H9 (cell line): ENCODE measurements around the gene ANO10. TPM values are rescaled to one million over a fixed set of nuclear protein-coding genes. Genes with fewer than 3 reads are reported as not detected.
"Not testable (repeated sequence)": the region's sequence is repeated elsewhere in the genome, so short reads cannot be mapped to it uniquely, and the experiment has no call there.

Experiments used
- DNase-seq: peaks from one replicate; pipeline ENCODE4 v3.0.0-alpha.2; 2017
- H2AFZ ChIP-seq: one replicate; pipeline ENCODE4 v1.6.1; 2013; ENCODE audit warnings: mild to moderate bottlenecking, low read length, control low read depth, moderate library complexity
- H2AK5ac ChIP-seq: 2 replicates; pipeline ENCODE4 v1.6.1; 2013; ENCODE audit warnings: low read length, control low read depth, mixed read lengths; ENCODE audit not compliant: insufficient read length
- H2BK120ac ChIP-seq: one replicate; pipeline ENCODE4 v1.6.1; 2013; ENCODE audit warnings: low read depth, mild to moderate bottlenecking, low read length, control low read depth, inconsistent platforms; ENCODE audit not compliant: poor library complexity, severe bottlenecking
- H2BK12ac ChIP-seq: 2 replicates; pipeline ENCODE4 v1.6.1; 2013; ENCODE audit warnings: low read length, control low read depth, mixed read lengths, low read depth; ENCODE audit not compliant: insufficient read length
- H2BK15ac ChIP-seq: 2 replicates; pipeline ENCODE4 v1.6.1; 2013; ENCODE audit warnings: low read depth, low read length, control low read depth
- H2BK20ac ChIP-seq: one replicate; pipeline ENCODE4 v1.6.1; 2013; ENCODE audit warnings: low read depth, mild to moderate bottlenecking, low read length, control low read depth, inconsistent platforms; ENCODE audit not compliant: poor library complexity, severe bottlenecking
- H2BK5ac ChIP-seq: 2 replicates; pipeline ENCODE4 v1.6.1; 2013; ENCODE audit warnings: low read length, control low read depth, mixed read lengths; ENCODE audit not compliant: insufficient read length
- H3K14ac ChIP-seq: 2 replicates; pipeline ENCODE4 v1.6.1; 2013; ENCODE audit warnings: low read length, control low read depth; ENCODE audit not compliant: insufficient read depth
- H3K18ac ChIP-seq: 2 replicates; pipeline ENCODE4 v1.6.1; 2013; ENCODE audit warnings: low read depth, mild to moderate bottlenecking, mixed read lengths, low read length, control low read depth; ENCODE audit not compliant: insufficient read length
- H3K23ac ChIP-seq: 2 replicates; pipeline ENCODE4 v1.6.1; 2013; ENCODE audit warnings: low read length, control low read depth, mixed read lengths, low read depth; ENCODE audit not compliant: insufficient read length
- H3K23me2 ChIP-seq: 2 replicates; pipeline ENCODE4 v1.6.1; 2013; ENCODE audit warnings: low read depth, mild to moderate bottlenecking, mixed read lengths, low read length, control low read depth; ENCODE audit not compliant: insufficient read length, poor library complexity, severe bottlenecking
- H3K27ac ChIP-seq: 2 replicates; pipeline ENCODE4 v1.5.1; 2013; ENCODE audit warnings: low read length, control low read depth, mixed read lengths, low read depth; ENCODE audit not compliant: insufficient read length
- H3K27me3 ChIP-seq: 2 replicates; pipeline ENCODE4 v1.6.1; 2013; ENCODE audit warnings: low read length, control low read depth, inconsistent platforms; ENCODE audit not compliant: insufficient read depth
- H3K4ac ChIP-seq: 2 replicates; pipeline ENCODE4 v1.6.1; 2013; ENCODE audit warnings: low read depth, mild to moderate bottlenecking, control low read depth, inconsistent platforms, low read length, moderate library complexity
- H3K4me1 ChIP-seq: 2 replicates; pipeline ENCODE4 v1.6.1; 2013; ENCODE audit warnings: low read length, control low read depth, inconsistent platforms; ENCODE audit not compliant: insufficient read depth
- H3K4me2 ChIP-seq: 2 replicates; pipeline ENCODE4 v1.6.1; 2013; ENCODE audit warnings: low read length, control low read depth, mixed read lengths; ENCODE audit not compliant: insufficient read length, insufficient read depth
- H3K56ac ChIP-seq: 2 replicates; pipeline ENCODE4 v1.6.1; 2013; ENCODE audit warnings: low read depth, mild to moderate bottlenecking, mixed read lengths, low read length, control low read depth; ENCODE audit not compliant: insufficient read length
- H3K79me1 ChIP-seq: 2 replicates; pipeline ENCODE4 v1.6.1; 2013; ENCODE audit warnings: low read depth, mild to moderate bottlenecking, moderate library complexity, low read length, control low read depth, inconsistent platforms; ENCODE audit not compliant: insufficient read depth, poor library complexity, severe bottlenecking
- H3K79me2 ChIP-seq: 2 replicates; pipeline ENCODE4 v1.6.1; 2013; ENCODE audit warnings: low read length, control low read depth, inconsistent platforms; ENCODE audit not compliant: insufficient read depth
- H3K9ac ChIP-seq: 2 replicates; pipeline ENCODE4 v1.6.1; 2013; ENCODE audit warnings: low read length, control low read depth, mixed read lengths; ENCODE audit not compliant: insufficient read length; ENCODE audit errors: extremely low read depth
- H3K9me3 ChIP-seq: one replicate; pipeline ENCODE4 v1.6.1; 2013; ENCODE audit warnings: low read depth, low read length, inconsistent platforms; ENCODE audit not compliant: control insufficient read depth
- H3T11ph ChIP-seq: one replicate; pipeline ENCODE4 v1.6.1; 2013; ENCODE audit warnings: mild to moderate bottlenecking, low read length, control low read depth, inconsistent platforms
- H4K20me1 ChIP-seq: one replicate; pipeline ENCODE4 v1.6.1; 2013; ENCODE audit not compliant: control insufficient read depth, insufficient read length, insufficient read depth
- H4K5ac ChIP-seq: 2 replicates; pipeline ENCODE4 v1.6.1; 2013; ENCODE audit warnings: low read depth, mild to moderate bottlenecking, mixed read lengths, low read length, control low read depth; ENCODE audit not compliant: insufficient read length
- H4K8ac ChIP-seq: replicated peaks from 2 replicates; pipeline ENCODE4 v1.6.1; 2013; ENCODE audit warnings: low read length, control low read depth, mixed read lengths, low read depth; ENCODE audit not compliant: insufficient read length
- H4K91ac ChIP-seq: 2 replicates; pipeline ENCODE4 v1.6.1; 2013; ENCODE audit warnings: low read depth, mild to moderate bottlenecking, moderate library complexity, mixed read lengths, low read length, control low read depth; ENCODE audit not compliant: insufficient read length
- H3K27ac Mint-ChIP-seq, 3 experiments: 2 replicates in 2 of 3; 3 replicates in 1 of 3; pipeline ENCODE4 v1.8.0; 2020 to 2021; ENCODE audit warnings: mixed read lengths in 3 of 3, mild to moderate bottlenecking in 1 of 3, moderate library complexity in 1 of 3
- H3K27me3 Mint-ChIP-seq: 2 replicates; pipeline ENCODE4 v1.8.0; 2021; ENCODE audit warnings: low read depth, mild to moderate bottlenecking, moderate library complexity, mixed read lengths
- H3K36me3 Mint-ChIP-seq, 3 experiments: 2 replicates in 2 of 3; 3 replicates in 1 of 3; pipeline ENCODE4 v1.8.0; 2020 to 2021; ENCODE audit warnings: low read depth in 3 of 3, mixed read lengths in 3 of 3; ENCODE audit not compliant: insufficient read depth in 1 of 3
- H3K4me1 Mint-ChIP-seq, 2 experiments: 2 replicates each; pipeline ENCODE4 v1.8.0; 2020; ENCODE audit warnings: mixed read lengths in 2 of 2
- H3K4me3 Mint-ChIP-seq, 2 experiments: 2 replicates in 1 of 2; 3 replicates in 1 of 2; pipeline ENCODE4 v1.8.0; 2020 to 2021; ENCODE audit warnings: mild to moderate bottlenecking in 2 of 2, mixed read lengths in 2 of 2, moderate library complexity in 1 of 2
- H3K9me3 Mint-ChIP-seq, 2 experiments: 2 replicates in 1 of 2; 3 replicates in 1 of 2; pipeline ENCODE4 v1.8.0; 2020; ENCODE audit warnings: mild to moderate bottlenecking in 2 of 2, mixed read lengths in 2 of 2, moderate library complexity in 1 of 2
- WGBS: extraction: QIAGEN DNeasy Blood & Tissue Kit; methylation state at CpG from one replicate; pipeline ENCODE4 v1.1.7; 2013; ENCODE audit warnings: missing lambda C conversion rate, low lambda C conversion rate, mixed read lengths; ENCODE audit not compliant: insufficient read length; ENCODE audit errors: extremely low coverage; 5-methylcytosine and 5-hydroxymethylcytosine counted together
- total RNA-seq: library from RNA; stranded (reverse); gene quantifications from 2 replicates; pipeline ENCODE4 v1.2.1, GENCODE V29; 2021
- TF ChIP-seq, protein P1 (sequence below): fragments of 200-600 bp; sonication (generic); conservative IDR thresholded peaks from 3 replicates; pipeline ENCODE4 v1.8.0; 2021; ENCODE audit warnings: antibody characterized with exemption, mild to moderate bottlenecking

Gene ANO10
- total RNA-seq, 1 experiment from 2014 or later = 38.7 TPM

DNA sequence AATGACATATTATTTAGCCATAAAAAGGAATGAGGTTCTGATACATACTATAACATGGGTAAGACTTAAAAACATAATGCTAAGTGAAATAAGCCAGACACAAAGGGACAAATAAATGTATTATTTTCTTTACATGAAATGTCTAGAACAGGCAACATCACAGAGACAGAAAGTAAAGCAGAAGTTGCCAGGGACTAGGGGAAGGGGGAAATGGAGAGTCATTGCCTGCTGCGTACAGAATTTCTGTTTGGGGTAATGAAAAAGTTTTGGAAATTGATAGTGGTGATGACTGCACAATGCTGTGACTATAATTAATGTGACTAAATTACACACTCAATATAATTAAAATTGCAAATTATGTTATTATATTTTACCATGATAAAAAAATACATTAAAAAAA lies 99.9 kb downstream of the ANO10 start:
- H2BK20ac ChIP-seq = no peak overlapping the region
- TF ChIP-seq, protein P1, sequence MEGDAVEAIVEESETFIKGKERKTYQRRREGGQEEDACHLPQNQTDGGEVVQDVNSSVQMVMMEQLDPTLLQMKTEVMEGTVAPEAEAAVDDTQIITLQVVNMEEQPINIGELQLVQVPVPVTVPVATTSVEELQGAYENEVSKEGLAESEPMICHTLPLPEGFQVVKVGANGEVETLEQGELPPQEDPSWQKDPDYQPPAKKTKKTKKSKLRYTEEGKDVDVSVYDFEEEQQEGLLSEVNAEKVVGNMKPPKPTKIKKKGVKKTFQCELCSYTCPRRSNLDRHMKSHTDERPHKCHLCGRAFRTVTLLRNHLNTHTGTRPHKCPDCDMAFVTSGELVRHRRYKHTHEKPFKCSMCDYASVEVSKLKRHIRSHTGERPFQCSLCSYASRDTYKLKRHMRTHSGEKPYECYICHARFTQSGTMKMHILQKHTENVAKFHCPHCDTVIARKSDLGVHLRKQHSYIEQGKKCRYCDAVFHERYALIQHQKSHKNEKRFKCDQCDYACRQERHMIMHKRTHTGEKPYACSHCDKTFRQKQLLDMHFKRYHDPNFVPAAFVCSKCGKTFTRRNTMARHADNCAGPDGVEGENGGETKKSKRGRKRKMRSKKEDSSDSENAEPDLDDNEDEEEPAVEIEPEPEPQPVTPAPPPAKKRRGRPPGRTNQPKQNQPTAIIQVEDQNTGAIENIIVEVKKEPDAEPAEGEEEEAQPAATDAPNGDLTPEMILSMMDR = no peak
- no peak overlapping the region for H3T11ph ChIP-seq
- H2BK120ac ChIP-seq = no peak overlapping the region
- H3K4me3 Mint-ChIP-seq = no peak overlapping the region
- no peak overlapping the region for H4K8ac ChIP-seq
- H3K27ac Mint-ChIP-seq = no peak overlapping the region
- H3K9ac ChIP-seq = no peak overlapping the region
- H3K9me3 Mint-ChIP-seq = peaks cover 11 to 15% of the 10 kb centered on the region in 2 experiments
- H4K91ac ChIP-seq = no peak overlapping the region
- no peak overlapping the region for H2AK5ac ChIP-seq
- WGBS = no CpG with 5 or more reads among the region's 1 CpG
- no peak overlapping the region for H2AFZ ChIP-seq
- H2BK12ac ChIP-seq = no peak overlapping the region
- H3K9me3 ChIP-seq = peaks cover 5% of the 10 kb centered on the region
- H3K79me1 ChIP-seq = no peaks in the 10 kb centered on the region
- no peak for DNase-seq
- no peak overlapping the region for H2BK5ac ChIP-seq
- H3K27me3 ChIP-seq = no peaks in the 10 kb centered on the region
- no peak overlapping the region for H3K27ac ChIP-seq
- H3K4me2 ChIP-seq = no peak overlapping the region
- H3K23me2 ChIP-seq = no peaks in the 10 kb centered on the region
- H4K20me1 ChIP-seq = no peaks in the 10 kb centered on the region
- H3K23ac ChIP-seq = no peak overlapping the region
- H3K18ac ChIP-seq = no peak overlapping the region
- H3K4me1 Mint-ChIP-seq = no peaks in the 10 kb centered on the region
- no peaks in the 10 kb centered on the region for H3K4me1 ChIP-seq
- H2BK15ac ChIP-seq = no peak overlapping the region
- H3K27me3 Mint-ChIP-seq = no peaks in the 10 kb centered on the region
- no peak overlapping the region for H3K4ac ChIP-seq
- H3K56ac ChIP-seq = no peak overlapping the region
- no peak overlapping the region for H4K5ac ChIP-seq
- no peak overlapping the region for H3K14ac ChIP-seq
- peaks cover 18 to 32% (median 28%) of the 10 kb centered on the region in 3 experiments for H3K36me3 Mint-ChIP-seq
- H3K79me2 ChIP-seq = no peaks in the 10 kb centered on the region

DNA sequence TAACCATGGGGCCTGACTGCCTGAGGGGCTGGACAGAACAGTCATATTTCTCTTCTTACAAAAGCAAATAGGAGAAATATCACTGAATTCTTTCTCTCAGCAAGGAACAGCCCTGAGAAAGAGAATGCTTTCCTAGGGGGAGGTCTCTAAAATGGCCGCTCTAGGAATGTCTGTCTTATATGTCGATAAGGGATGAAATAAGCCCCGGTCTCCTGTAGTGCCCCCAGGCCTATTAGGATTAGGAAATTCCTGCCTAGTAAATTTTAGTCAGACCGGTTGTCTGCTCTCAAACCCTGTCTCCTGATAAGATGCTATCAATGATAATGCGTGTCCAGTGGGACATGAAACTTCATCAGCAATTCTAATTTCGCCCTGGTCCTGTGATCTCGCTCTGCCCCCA lies 103.3 kb downstream of the ANO10 start:
- H3K23me2 ChIP-seq, H3T11ph ChIP-seq, H3K4ac ChIP-seq, H3K27ac Mint-ChIP-seq, H4K20me1 ChIP-seq, H3K27ac ChIP-seq, H2BK5ac ChIP-seq, H3K56ac ChIP-seq, H4K5ac ChIP-seq, H3K27me3 Mint-ChIP-seq, H3K79me1 ChIP-seq, H3K23ac ChIP-seq, H3K4me3 Mint-ChIP-seq, H3K4me1 ChIP-seq, H4K91ac ChIP-seq, H2AK5ac ChIP-seq, H2BK20ac ChIP-seq, H3K4me1 Mint-ChIP-seq, H3K14ac ChIP-seq, H3K27me3 ChIP-seq, H2BK12ac ChIP-seq, H3K9ac ChIP-seq, DNase-seq, H3K79me2 ChIP-seq, H2BK15ac ChIP-seq, H3K18ac ChIP-seq, H2AFZ ChIP-seq, H3K9me3 ChIP-seq, H2BK120ac ChIP-seq, H4K8ac ChIP-seq, H3K4me2 ChIP-seq: not testable (repeated sequence)
- Mint-ChIP-seq H3K9me3 (peaks cover 11 to 15% of the 10 kb centered on the region in 2 experiments), H3K36me3 (peaks cover 19 to 32% (median 28%) of the 10 kb centered on the region in 3 experiments)
- no CpG with 5 or more reads among the region's 7 CpGs for WGBS
